NCI-H1417 treated with DMSO at 0.1 percent for 48 hours (cell line): ENCODE results near the gene OBP2A.

Experiments used
- DNase-seq: peaks from one replicate; lab custom pipeline; 2025; lab: John Stamatoyannopoulos, UW

OBP2A gene

GRCh38 chr9:135552021-135552697, 6.2 kb downstream of the OBP2A start:
- DNase-seq = no peak

- DNase-seq = no peak
These were observed 6.8 kb downstream of the OBP2A start for GRCh38 chr9:135552698-135553171.

- no peak for DNase-seq
These were observed 8.8 kb downstream of the OBP2A start for GRCh38 chr9:135554718-135555117.

- no peak for DNase-seq
These were observed 9.3 kb downstream of the OBP2A start for GRCh38 chr9:135555203-135555602.

- DNase-seq = no peak
These were observed 10.0 kb downstream of the OBP2A start for GRCh38 chr9:135555910-135556309.

- no peak for DNase-seq
These were observed 13.7 kb downstream of the OBP2A start for GRCh38 chr9:135559606-135560005.

GRCh38 chr9:135561391-135562234, 15.7 kb downstream of the OBP2A start, which contains the start of gene PAEP:
PAEP (plus strand) TSS chr9:135561756.
- no peak for DNase-seq

- no peak for DNase-seq
These were observed 16.4 kb downstream of the OBP2A start for GRCh38 chr9:135562235-135562745.

- no peak for DNase-seq
These were observed 17.1 kb downstream of the OBP2A start for GRCh38 chr9:135563039-135563476.

- DNase-seq = no peak
These were observed 17.9 kb downstream of the OBP2A start for GRCh38 chr9:135563858-135564257.

- no peak for DNase-seq
These were observed 19.3 kb downstream of the OBP2A start for GRCh38 chr9:135565141-135565628.

- DNase-seq = no peak
These were observed 19.7 kb downstream of the OBP2A start for GRCh38 chr9:135565636-135566035.

- no peak for DNase-seq
These were observed 20.6 kb downstream of the OBP2A start for GRCh38 chr9:135566552-135566951.

- no peak for DNase-seq
These were observed 21.4 kb downstream of the OBP2A start for GRCh38 chr9:135567311-135567710.

GRCh38 chr9:135568026-135568425, 22.1 kb downstream of the OBP2A start:
- DNase-seq = no peak

- no peak for DNase-seq
These were observed 24.5 kb downstream of the OBP2A start for GRCh38 chr9:135570456-135570855.

- DNase-seq = no peak
These were observed 26.3 kb downstream of the OBP2A start for GRCh38 chr9:135572233-135572632.

- DNase-seq = no peak
These were observed 27.2 kb downstream of the OBP2A start for GRCh38 chr9:135573124-135573523.

GRCh38 chr9:135574331-135574730, 28.4 kb downstream of the OBP2A start:
- DNase-seq = no peak

GRCh38 chr9:135574943-135575342, 29.0 kb downstream of the OBP2A start:
- DNase-seq = no peak

GRCh38 chr9:135575995-135576631, 30.2 kb downstream of the OBP2A start:
- no peak for DNase-seq

- no peak for DNase-seq
These were observed 31.3 kb downstream of the OBP2A start for GRCh38 chr9:135577256-135577655.
